HG02943 (cell line): ENCODE results near the gene MRPS7.

Experiments used
- ATAC-seq: cut with Tn5 transposase; IDR thresholded peaks from one replicate; pipeline ENCODE4 v1.9.1; 2021; ENCODE audit warnings: mild to moderate bottlenecking, low read depth, moderate library complexity; ENCODE audit not compliant: unreplicated experiment

Gene MRPS7

GRCh38 chr17:75301502-75302206, 40.0 kb downstream of the MRPS7 start:
- no peak for ATAC-seq

DNA sequence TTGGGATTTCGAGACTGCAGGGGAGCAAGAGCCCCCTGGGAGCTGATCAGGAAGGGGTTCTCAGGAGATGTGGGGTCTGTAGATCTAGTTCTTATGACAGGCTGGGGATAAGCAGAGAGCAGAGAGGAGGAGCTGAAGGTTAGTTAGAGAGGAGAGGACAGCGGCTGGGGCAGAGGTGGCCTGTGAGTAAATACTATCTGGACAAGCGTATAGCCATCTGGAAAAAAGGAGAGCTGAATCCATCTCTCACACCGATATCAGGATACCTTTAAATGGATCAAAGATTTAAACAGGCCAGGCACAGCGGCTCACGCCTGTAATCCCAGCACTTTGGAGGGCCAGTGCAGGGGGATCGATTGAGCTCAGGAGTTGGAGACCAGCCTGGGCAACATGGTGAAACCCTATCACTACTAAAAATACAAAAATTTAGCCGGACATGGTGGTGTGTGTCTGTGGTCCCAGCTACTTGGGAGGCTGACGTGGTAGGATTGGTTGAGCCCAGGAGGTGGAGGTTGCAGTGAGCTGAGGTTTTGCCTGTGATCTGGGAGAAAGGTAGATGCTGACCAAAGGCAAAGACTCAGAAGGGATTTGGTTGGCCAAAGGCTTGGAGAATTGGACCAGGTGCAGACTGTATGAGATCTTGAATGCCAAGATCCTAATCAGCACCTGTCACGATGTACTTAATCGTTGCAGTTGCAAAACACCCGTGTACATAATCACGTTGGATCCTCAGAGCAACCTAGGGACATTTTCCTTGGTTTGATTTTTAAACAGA, 46.5 kb downstream of the MRPS7 start:
- no peak for ATAC-seq

DNA sequence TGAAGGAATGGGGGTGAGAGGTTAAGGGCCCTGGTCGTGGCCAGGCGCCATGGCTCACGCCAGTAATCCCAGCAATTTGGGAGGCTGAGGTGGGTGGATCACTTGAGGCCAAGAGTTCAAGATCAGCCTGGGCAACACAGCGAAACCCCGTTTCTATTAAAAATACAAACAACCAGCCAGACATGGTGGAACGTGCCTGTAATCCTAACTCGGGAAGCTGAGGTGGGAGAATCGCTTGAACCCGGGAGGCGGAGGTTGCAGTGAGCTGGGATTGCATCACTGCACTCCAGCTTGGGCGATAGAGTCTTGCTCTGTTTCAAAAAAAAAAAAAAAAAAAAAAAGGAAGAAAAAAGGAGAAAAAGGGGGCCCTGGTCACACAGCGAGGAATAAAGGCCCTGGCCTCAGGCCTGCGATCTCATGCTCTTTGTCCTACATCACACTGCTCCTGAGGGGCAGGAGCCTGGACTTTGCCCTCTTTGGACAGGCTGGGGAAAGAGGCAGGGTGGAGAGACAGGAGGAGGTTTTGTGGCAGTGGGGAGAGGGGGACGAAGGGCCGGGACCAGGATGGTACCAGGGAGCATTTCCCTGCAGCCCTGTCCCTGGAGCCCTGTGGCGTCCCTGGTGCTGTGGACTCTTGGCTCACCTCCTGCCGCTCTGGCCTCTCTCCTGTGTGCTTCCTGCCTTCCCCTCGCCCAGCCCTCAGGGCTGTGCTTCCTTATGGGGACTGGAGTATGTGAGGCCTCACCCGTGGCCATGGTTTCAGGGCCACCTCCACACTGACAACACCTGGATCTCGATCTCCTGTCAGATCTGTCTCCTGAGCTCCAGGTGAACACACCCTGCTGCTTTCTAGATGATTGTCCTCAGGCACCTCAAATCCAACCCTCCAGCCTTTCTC, 47.3 kb downstream of the MRPS7 start:
- no peak for ATAC-seq

- no peak for ATAC-seq
Observed at GRCh38 chr17:75313941-75314551, 52.4 kb downstream of the MRPS7 start.

- ATAC-seq: no peak
Observed at GRCh38 chr17:75315541-75316243, 54.0 kb downstream of the MRPS7 start.
